PC-3 (cell line): ENCODE data around the gene DDX5. TPM values are rescaled to one million over a fixed set of nuclear protein-coding genes. Genes with fewer than 3 reads are reported as not detected.

Experiments used
- ATAC-seq: fragments of 200-7000 bp; cut with Tn5 transposase; 2 replicates; pipeline ENCODE4 v1.9.1; 2020; ENCODE audit warnings: mild to moderate bottlenecking, moderate library complexity
- BruUV-seq: library from RNA; stranded (reverse); fragments of 400-500 nt; replicated peaks from 2 replicates; lab custom pipeline; 2021; lab: Mats Ljungman, UMichigan
- CTCF ChIA-PET: fragments of 300-600 bp; sonication (Branson Sonifier 250); formaldehyde crosslinking; loops from one replicate; lab custom pipeline; 2022; ENCODE audit warnings: antibody characterized with exemption; lab: Charles Lee
- POLR2A ChIA-PET: fragments of 300-600 bp; sonication (Branson Sonifier 250); formaldehyde crosslinking; loops from one replicate; lab custom pipeline; 2022; ENCODE audit warnings: antibody characterized with exemption; ENCODE audit not compliant: unreplicated experiment; lab: Charles Lee
- DNase-seq: peaks from one replicate; pipeline ENCODE4 v3.0.0-alpha.2; 2015
- H2AFZ ChIP-seq: fragments of 300-600 bp; sonication (generic); 2 replicates; pipeline ENCODE4 v1.6.0; 2016; ENCODE audit warnings: antibody characterized with exemption, low read length
- H3F3A ChIP-seq: fragments of 300-600 bp; sonication (generic); one replicate; pipeline ENCODE4 v1.6.0; 2017; ENCODE audit warnings: antibody characterized with exemption, low read length, control low read depth, mild to moderate bottlenecking; ENCODE audit not compliant: unreplicated experiment
- H3K27ac ChIP-seq: fragments of 300-600 bp; sonication (generic); 2 replicates; pipeline ENCODE4 v1.5.1; 2016; ENCODE audit warnings: mild to moderate bottlenecking, low read length
- H3K27me3 ChIP-seq: fragments of 300-600 bp; sonication (generic); 2 replicates; pipeline ENCODE4 v1.6.1; 2016; ENCODE audit warnings: low read length, mixed read lengths
- H3K36me3 ChIP-seq: fragments of 300-600 bp; sonication (generic); 2 replicates; pipeline ENCODE4 v1.6.1; 2016; ENCODE audit warnings: low read depth, mixed run types, low read length, mixed read lengths
- H3K4me1 ChIP-seq: fragments of 300-600 bp; sonication (generic); 2 replicates; pipeline ENCODE4 v1.5.1; 2016; ENCODE audit warnings: low read length; ENCODE audit not compliant: insufficient read depth
- H3K4me2 ChIP-seq: fragments of 300-600 bp; sonication (generic); 2 replicates; pipeline ENCODE4 v1.6.0; 2016; ENCODE audit warnings: low read length
- H3K4me3 ChIP-seq: fragments of 300-600 bp; sonication (generic); 2 replicates; pipeline ENCODE4 v1.5.1; 2016; ENCODE audit warnings: mild to moderate bottlenecking, low read length, mixed read lengths
- H3K79me2 ChIP-seq: fragments of 300-600 bp; sonication (generic); 2 replicates; pipeline ENCODE4 v1.6.1; 2017; ENCODE audit warnings: low read length, mixed read lengths
- H3K9ac ChIP-seq: fragments of 300-600 bp; sonication (generic); 2 replicates; pipeline ENCODE4 v1.6.0; 2016; ENCODE audit warnings: mild to moderate bottlenecking, low read length
- H3K9me2 ChIP-seq: fragments of 300-600 bp; sonication (generic); replicated peaks from 2 replicates; pipeline ENCODE4 v1.6.1; 2016; ENCODE audit warnings: mixed run types, low read length, mixed read lengths
- H3K9me3 ChIP-seq: fragments of 300-600 bp; sonication (generic); 2 replicates; pipeline ENCODE4 v1.6.1; 2016; ENCODE audit warnings: low read length, mixed read lengths
- H4K20me1 ChIP-seq: fragments of 300-600 bp; sonication (generic); 2 replicates; pipeline ENCODE4 v1.6.1; 2016; ENCODE audit warnings: low read length, mixed read lengths
- EZH2 ChIP-seq: fragments of 300-600 bp; sonication (generic); IDR thresholded peaks from one replicate; pipeline ENCODE4 v1.6.1; 2017; ENCODE audit warnings: antibody characterized with exemption, mild to moderate bottlenecking, low read length; ENCODE audit not compliant: unreplicated experiment
- EZH2phosphoT487 ChIP-seq: fragments of 300-600 bp; sonication (generic); IDR thresholded peaks from 2 replicates; pipeline ENCODE4 v1.6.1; 2018; ENCODE audit warnings: mild to moderate bottlenecking, antibody characterized with exemption, low read length, borderline replicate concordance
- intact Hi-C: fragments of 100-400 bp; cut with micrococcal nuclease; formaldehyde crosslinking; loops from 2 replicates; pipeline ENCODE4 v1.9.0; 2023
- total RNA-seq: library from RNA; depleted of rRNA; stranded (reverse); fragments of >200 nt; gene quantifications from 2 replicates; pipeline ENCODE4 v1.2.3, GENCODE V29; 2014
- TF ChIP-seq, protein P1 (sequence below): fragments of 300-600 bp; sonication (generic); conservative IDR thresholded peaks from 2 replicates; pipeline ENCODE4 v1.5.1; 2017; ENCODE audit warnings: antibody characterized with exemption, low read depth, mild to moderate bottlenecking, low read length

Gene DDX5
- total RNA-seq, 1 experiment from 2014 or later, result 450 TPM

DNA sequence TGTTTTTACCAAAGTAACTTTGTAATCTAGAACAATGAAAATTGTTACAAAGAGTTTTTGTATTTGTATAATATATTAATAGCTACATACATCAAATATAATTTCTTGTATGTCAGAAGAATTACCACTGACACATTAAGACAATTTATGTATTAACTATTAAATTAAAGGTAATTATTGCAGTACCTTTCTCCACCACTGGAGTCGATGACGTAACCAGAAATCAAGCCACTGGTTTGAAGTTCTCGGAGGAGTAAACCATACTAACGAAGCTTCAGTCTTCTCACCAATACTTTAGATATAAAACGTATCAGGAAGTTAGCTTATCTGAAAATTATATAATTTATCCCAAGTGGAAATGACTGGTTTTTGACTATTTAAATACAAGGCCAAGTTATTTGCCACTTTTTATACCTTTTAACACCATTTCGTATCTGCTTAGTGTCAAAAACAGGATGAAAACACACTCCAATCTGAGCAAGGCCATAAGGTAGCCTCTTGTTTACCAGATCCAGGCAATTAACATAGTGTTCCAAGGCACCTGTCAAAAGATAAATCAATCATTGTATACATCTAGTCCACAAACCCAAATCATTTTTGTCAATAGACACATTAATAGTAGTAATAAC, 13.5 kb downstream of the DDX5 start:
- peak; percentile 70 for DNase-seq
- peaks cover 39% of the 10 kb centered on the region for H3K79me2 ChIP-seq
- H3K9ac ChIP-seq, result no peak overlapping the region
- no peak for ATAC-seq
- H3K27me3 ChIP-seq, result no peaks in the 10 kb centered on the region
- H4K20me1 ChIP-seq, result peaks cover 6% of the 10 kb centered on the region; the same call in 1 of the 2 replicates
- H3K9me2 ChIP-seq, result no peaks in the 10 kb centered on the region
- peaks cover 32% of the 10 kb centered on the region for H3K36me3 ChIP-seq
- H3K9me3 ChIP-seq, result no peaks in the 10 kb centered on the region
- no peak overlapping the region for H2AFZ ChIP-seq
- H3K4me2 ChIP-seq, result no peak overlapping the region
- peaks cover 7% of the 10 kb centered on the region for H3F3A ChIP-seq
- H3K27ac ChIP-seq, result no peak overlapping the region
- intact Hi-C loops, result loop anchor here (5.0 kb wide), 2 partner anchors 170 to 185 kb away; no protein-coding TSS in a partner anchor
- TF ChIP-seq, protein P1, sequence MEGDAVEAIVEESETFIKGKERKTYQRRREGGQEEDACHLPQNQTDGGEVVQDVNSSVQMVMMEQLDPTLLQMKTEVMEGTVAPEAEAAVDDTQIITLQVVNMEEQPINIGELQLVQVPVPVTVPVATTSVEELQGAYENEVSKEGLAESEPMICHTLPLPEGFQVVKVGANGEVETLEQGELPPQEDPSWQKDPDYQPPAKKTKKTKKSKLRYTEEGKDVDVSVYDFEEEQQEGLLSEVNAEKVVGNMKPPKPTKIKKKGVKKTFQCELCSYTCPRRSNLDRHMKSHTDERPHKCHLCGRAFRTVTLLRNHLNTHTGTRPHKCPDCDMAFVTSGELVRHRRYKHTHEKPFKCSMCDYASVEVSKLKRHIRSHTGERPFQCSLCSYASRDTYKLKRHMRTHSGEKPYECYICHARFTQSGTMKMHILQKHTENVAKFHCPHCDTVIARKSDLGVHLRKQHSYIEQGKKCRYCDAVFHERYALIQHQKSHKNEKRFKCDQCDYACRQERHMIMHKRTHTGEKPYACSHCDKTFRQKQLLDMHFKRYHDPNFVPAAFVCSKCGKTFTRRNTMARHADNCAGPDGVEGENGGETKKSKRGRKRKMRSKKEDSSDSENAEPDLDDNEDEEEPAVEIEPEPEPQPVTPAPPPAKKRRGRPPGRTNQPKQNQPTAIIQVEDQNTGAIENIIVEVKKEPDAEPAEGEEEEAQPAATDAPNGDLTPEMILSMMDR, result peak; percentile 73
- TF ChIP-seq EZH2 (no peak), EZH2phosphoT487 (no peak)
- ChIA-PET POLR2A (no interaction called here), CTCF (no interaction called here)
- peaks cover 23% of the 10 kb centered on the region for H3K4me1 ChIP-seq
- H3K4me3 ChIP-seq, result no peak overlapping the region
- BruUV-seq, result no TSS peak

DNA sequence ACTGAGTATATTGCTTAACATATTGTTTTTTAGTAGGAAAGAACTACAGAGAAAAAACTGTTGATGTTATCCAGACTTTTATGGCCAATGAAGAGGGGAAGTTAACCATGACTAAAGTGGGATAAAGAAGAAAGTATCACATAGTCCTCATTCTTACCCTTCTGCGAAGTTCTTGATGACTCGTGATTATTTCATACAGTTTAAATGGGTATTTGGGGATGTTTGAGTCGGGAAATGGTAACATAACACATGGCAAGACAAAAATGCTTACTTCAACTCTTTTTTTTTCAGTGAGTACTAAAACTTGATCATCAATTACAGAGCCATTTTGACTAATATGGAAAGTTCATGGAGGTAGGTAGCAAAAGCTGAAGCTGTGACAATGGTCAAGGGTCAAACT, 14.1 kb downstream of the DDX5 start:
- DNase-seq (peak; percentile 56), ATAC-seq (no peak)
- TF ChIP-seq EZH2phosphoT487 (no peak), EZH2 (no peak)
- TF ChIP-seq, protein P1, result no peak
- Histone ChIP-seq H3K9me3 (no peaks in the 10 kb centered on the region), H3K4me1 (peaks cover 18% of the 10 kb centered on the region), H3K79me2 (peaks cover 39% of the 10 kb centered on the region), H3K27ac (no peak overlapping the region), H3K4me2 (no peak overlapping the region), H3K9ac (no peak overlapping the region), H3F3A (peaks cover 3% of the 10 kb centered on the region), H3K27me3 (no peaks in the 10 kb centered on the region), H2AFZ (no peak overlapping the region), H3K36me3 (peaks cover 34% of the 10 kb centered on the region), H3K9me2 (no peaks in the 10 kb centered on the region), H4K20me1 (peaks cover 6% of the 10 kb centered on the region; the same call in 1 of the 2 replicates), H3K4me3 (no peak overlapping the region)
- ChIA-PET POLR2A (no interaction called here), CTCF (interaction anchor here (1.6 kb wide), 1 partner anchor 73 kb away, joined by 52 read pairs; no protein-coding TSS in a partner anchor)
- no TSS peak for BruUV-seq
- intact Hi-C loops, result loop anchor here (1.0 to 5.0 kb wide), 3 partner anchors 72 to 185 kb away; no protein-coding TSS in a partner anchor
